H9 (cell line): ENCODE measurements around the gene AR. TPM values are rescaled to one million over a fixed set of nuclear protein-coding genes. Genes with fewer than 3 reads are reported as not detected.

Experiments
- DNase-seq: peaks from one replicate; pipeline ENCODE4 v3.0.0-alpha.2; 2017
- H2AFZ ChIP-seq: one replicate; pipeline ENCODE4 v1.6.1; 2013; ENCODE audit warnings: mild to moderate bottlenecking, low read length, control low read depth, moderate library complexity
- H2AK5ac ChIP-seq: 2 replicates; pipeline ENCODE4 v1.6.1; 2013; ENCODE audit warnings: low read length, control low read depth, mixed read lengths; ENCODE audit not compliant: insufficient read length
- H2BK120ac ChIP-seq: one replicate; pipeline ENCODE4 v1.6.1; 2013; ENCODE audit warnings: low read depth, mild to moderate bottlenecking, low read length, control low read depth, inconsistent platforms; ENCODE audit not compliant: poor library complexity, severe bottlenecking
- H2BK12ac ChIP-seq: 2 replicates; pipeline ENCODE4 v1.6.1; 2013; ENCODE audit warnings: low read length, control low read depth, mixed read lengths, low read depth; ENCODE audit not compliant: insufficient read length
- H2BK15ac ChIP-seq: 2 replicates; pipeline ENCODE4 v1.6.1; 2013; ENCODE audit warnings: low read depth, low read length, control low read depth
- H2BK20ac ChIP-seq: one replicate; pipeline ENCODE4 v1.6.1; 2013; ENCODE audit warnings: low read depth, mild to moderate bottlenecking, low read length, control low read depth, inconsistent platforms; ENCODE audit not compliant: poor library complexity, severe bottlenecking
- H2BK5ac ChIP-seq: 2 replicates; pipeline ENCODE4 v1.6.1; 2013; ENCODE audit warnings: low read length, control low read depth, mixed read lengths; ENCODE audit not compliant: insufficient read length
- H3K14ac ChIP-seq: 2 replicates; pipeline ENCODE4 v1.6.1; 2013; ENCODE audit warnings: low read length, control low read depth; ENCODE audit not compliant: insufficient read depth
- H3K18ac ChIP-seq: 2 replicates; pipeline ENCODE4 v1.6.1; 2013; ENCODE audit warnings: low read depth, mild to moderate bottlenecking, mixed read lengths, low read length, control low read depth; ENCODE audit not compliant: insufficient read length
- H3K23ac ChIP-seq: 2 replicates; pipeline ENCODE4 v1.6.1; 2013; ENCODE audit warnings: low read length, control low read depth, mixed read lengths, low read depth; ENCODE audit not compliant: insufficient read length
- H3K23me2 ChIP-seq: 2 replicates; pipeline ENCODE4 v1.6.1; 2013; ENCODE audit warnings: low read depth, mild to moderate bottlenecking, mixed read lengths, low read length, control low read depth; ENCODE audit not compliant: insufficient read length, poor library complexity, severe bottlenecking
- H3K27ac ChIP-seq: 2 replicates; pipeline ENCODE4 v1.5.1; 2013; ENCODE audit warnings: low read length, control low read depth, mixed read lengths, low read depth; ENCODE audit not compliant: insufficient read length
- H3K27me3 ChIP-seq: 2 replicates; pipeline ENCODE4 v1.6.1; 2013; ENCODE audit warnings: low read length, control low read depth, inconsistent platforms; ENCODE audit not compliant: insufficient read depth
- H3K4ac ChIP-seq: 2 replicates; pipeline ENCODE4 v1.6.1; 2013; ENCODE audit warnings: low read depth, mild to moderate bottlenecking, control low read depth, inconsistent platforms, low read length, moderate library complexity
- H3K4me1 ChIP-seq: 2 replicates; pipeline ENCODE4 v1.6.1; 2013; ENCODE audit warnings: low read length, control low read depth, inconsistent platforms; ENCODE audit not compliant: insufficient read depth
- H3K4me2 ChIP-seq: 2 replicates; pipeline ENCODE4 v1.6.1; 2013; ENCODE audit warnings: low read length, control low read depth, mixed read lengths; ENCODE audit not compliant: insufficient read length, insufficient read depth
- H3K56ac ChIP-seq: 2 replicates; pipeline ENCODE4 v1.6.1; 2013; ENCODE audit warnings: low read depth, mild to moderate bottlenecking, mixed read lengths, low read length, control low read depth; ENCODE audit not compliant: insufficient read length
- H3K79me1 ChIP-seq: 2 replicates; pipeline ENCODE4 v1.6.1; 2013; ENCODE audit warnings: low read depth, mild to moderate bottlenecking, moderate library complexity, low read length, control low read depth, inconsistent platforms; ENCODE audit not compliant: insufficient read depth, poor library complexity, severe bottlenecking
- H3K79me2 ChIP-seq: 2 replicates; pipeline ENCODE4 v1.6.1; 2013; ENCODE audit warnings: low read length, control low read depth, inconsistent platforms; ENCODE audit not compliant: insufficient read depth
- H3K9ac ChIP-seq: 2 replicates; pipeline ENCODE4 v1.6.1; 2013; ENCODE audit warnings: low read length, control low read depth, mixed read lengths; ENCODE audit not compliant: insufficient read length; ENCODE audit errors: extremely low read depth
- H3K9me3 ChIP-seq: one replicate; pipeline ENCODE4 v1.6.1; 2013; ENCODE audit warnings: low read depth, low read length, inconsistent platforms; ENCODE audit not compliant: control insufficient read depth
- H3T11ph ChIP-seq: one replicate; pipeline ENCODE4 v1.6.1; 2013; ENCODE audit warnings: mild to moderate bottlenecking, low read length, control low read depth, inconsistent platforms
- H4K20me1 ChIP-seq: one replicate; pipeline ENCODE4 v1.6.1; 2013; ENCODE audit not compliant: control insufficient read depth, insufficient read length, insufficient read depth
- H4K5ac ChIP-seq: 2 replicates; pipeline ENCODE4 v1.6.1; 2013; ENCODE audit warnings: low read depth, mild to moderate bottlenecking, mixed read lengths, low read length, control low read depth; ENCODE audit not compliant: insufficient read length
- H4K8ac ChIP-seq: replicated peaks from 2 replicates; pipeline ENCODE4 v1.6.1; 2013; ENCODE audit warnings: low read length, control low read depth, mixed read lengths, low read depth; ENCODE audit not compliant: insufficient read length
- H4K91ac ChIP-seq: 2 replicates; pipeline ENCODE4 v1.6.1; 2013; ENCODE audit warnings: low read depth, mild to moderate bottlenecking, moderate library complexity, mixed read lengths, low read length, control low read depth; ENCODE audit not compliant: insufficient read length
- H3K27ac Mint-ChIP-seq, 3 experiments: 2 replicates in 2 of 3; 3 replicates in 1 of 3; pipeline ENCODE4 v1.8.0; 2020 to 2021; ENCODE audit warnings: mixed read lengths in 3 of 3, mild to moderate bottlenecking in 1 of 3, moderate library complexity in 1 of 3
- H3K27me3 Mint-ChIP-seq: 2 replicates; pipeline ENCODE4 v1.8.0; 2021; ENCODE audit warnings: low read depth, mild to moderate bottlenecking, moderate library complexity, mixed read lengths
- H3K36me3 Mint-ChIP-seq, 3 experiments: 2 replicates in 2 of 3; 3 replicates in 1 of 3; pipeline ENCODE4 v1.8.0; 2020 to 2021; ENCODE audit warnings: low read depth in 3 of 3, mixed read lengths in 3 of 3; ENCODE audit not compliant: insufficient read depth in 1 of 3
- H3K4me1 Mint-ChIP-seq, 2 experiments: 2 replicates each; pipeline ENCODE4 v1.8.0; 2020; ENCODE audit warnings: mixed read lengths in 2 of 2
- H3K4me3 Mint-ChIP-seq, 2 experiments: 2 replicates in 1 of 2; 3 replicates in 1 of 2; pipeline ENCODE4 v1.8.0; 2020 to 2021; ENCODE audit warnings: mild to moderate bottlenecking in 2 of 2, mixed read lengths in 2 of 2, moderate library complexity in 1 of 2
- H3K9me3 Mint-ChIP-seq, 2 experiments: 2 replicates in 1 of 2; 3 replicates in 1 of 2; pipeline ENCODE4 v1.8.0; 2020; ENCODE audit warnings: mild to moderate bottlenecking in 2 of 2, mixed read lengths in 2 of 2, moderate library complexity in 1 of 2
- WGBS: extraction: QIAGEN DNeasy Blood & Tissue Kit; methylation state at CpG from one replicate; pipeline ENCODE4 v1.1.7; 2013; ENCODE audit warnings: missing lambda C conversion rate, low lambda C conversion rate, mixed read lengths; ENCODE audit not compliant: insufficient read length; ENCODE audit errors: extremely low coverage; 5-methylcytosine and 5-hydroxymethylcytosine counted together
- total RNA-seq: library from RNA; stranded (reverse); gene quantifications from 2 replicates; pipeline ENCODE4 v1.2.1, GENCODE V29; 2021
- TF ChIP-seq, protein P1 (sequence below): fragments of 200-600 bp; sonication (generic); conservative IDR thresholded peaks from 3 replicates; pipeline ENCODE4 v1.8.0; 2021; ENCODE audit warnings: antibody characterized with exemption, mild to moderate bottlenecking

The AR gene
- total RNA-seq, 1 experiment from 2014 or later: 3.5 TPM

GRCh38 chrX:67524428-67524827 lies 19.4 kb upstream of the AR start:
- Histone ChIP-seq H3K27ac (no peak overlapping the region), H3K4me1 (peaks cover 2% of the 10 kb centered on the region; the same call in 1 of the 2 replicates), H3T11ph (no peak overlapping the region), H3K23ac (no peak overlapping the region), H2BK12ac (no peak overlapping the region), H3K56ac (no peak overlapping the region), H2BK120ac (no peak overlapping the region), H3K27me3 (no peaks in the 10 kb centered on the region), H3K14ac (no peak overlapping the region), H3K23me2 (no peaks in the 10 kb centered on the region), H3K9me3 (peaks cover 40% of the 10 kb centered on the region), H4K91ac (no peak overlapping the region), H3K4me2 (no peak overlapping the region), H4K20me1 (no peaks in the 10 kb centered on the region), H2BK15ac (no peak overlapping the region), H2AFZ (no peak overlapping the region), H2AK5ac (no peak overlapping the region), H3K9ac (no peak overlapping the region), H4K5ac (no peak overlapping the region), H3K79me1 (no peaks in the 10 kb centered on the region), H2BK5ac (no peak overlapping the region), H2BK20ac (no peak overlapping the region), H4K8ac (no peak overlapping the region), H3K4ac (no peak overlapping the region), H3K18ac (no peak overlapping the region), H3K79me2 (no peaks in the 10 kb centered on the region)
- H3K27me3 Mint-ChIP-seq: no peaks in the 10 kb centered on the region
- no peak overlapping the region for H3K4me3 Mint-ChIP-seq
- peaks cover 0 to 3% (median 0%) of the 10 kb centered on the region in 3 experiments; a peak in 4 of 7 replicates for H3K36me3 Mint-ChIP-seq
- no CpG with 5 or more reads among the region's 2 CpGs for WGBS
- peaks cover 13 to 17% of the 10 kb centered on the region in 2 experiments for H3K4me1 Mint-ChIP-seq
- TF ChIP-seq, protein P1, sequence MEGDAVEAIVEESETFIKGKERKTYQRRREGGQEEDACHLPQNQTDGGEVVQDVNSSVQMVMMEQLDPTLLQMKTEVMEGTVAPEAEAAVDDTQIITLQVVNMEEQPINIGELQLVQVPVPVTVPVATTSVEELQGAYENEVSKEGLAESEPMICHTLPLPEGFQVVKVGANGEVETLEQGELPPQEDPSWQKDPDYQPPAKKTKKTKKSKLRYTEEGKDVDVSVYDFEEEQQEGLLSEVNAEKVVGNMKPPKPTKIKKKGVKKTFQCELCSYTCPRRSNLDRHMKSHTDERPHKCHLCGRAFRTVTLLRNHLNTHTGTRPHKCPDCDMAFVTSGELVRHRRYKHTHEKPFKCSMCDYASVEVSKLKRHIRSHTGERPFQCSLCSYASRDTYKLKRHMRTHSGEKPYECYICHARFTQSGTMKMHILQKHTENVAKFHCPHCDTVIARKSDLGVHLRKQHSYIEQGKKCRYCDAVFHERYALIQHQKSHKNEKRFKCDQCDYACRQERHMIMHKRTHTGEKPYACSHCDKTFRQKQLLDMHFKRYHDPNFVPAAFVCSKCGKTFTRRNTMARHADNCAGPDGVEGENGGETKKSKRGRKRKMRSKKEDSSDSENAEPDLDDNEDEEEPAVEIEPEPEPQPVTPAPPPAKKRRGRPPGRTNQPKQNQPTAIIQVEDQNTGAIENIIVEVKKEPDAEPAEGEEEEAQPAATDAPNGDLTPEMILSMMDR: no peak
- no peak for DNase-seq
- no peak overlapping the region for H3K27ac Mint-ChIP-seq
- H3K9me3 Mint-ChIP-seq: peaks cover 46 to 66% of the 10 kb centered on the region in 2 experiments
